Measurements from ENCODE around the gene SLC9A2.

The SLC9A2 gene

GRCh38 chr2:102618452-102619413, 620 bp upstream of the SLC9A2 start:
- no peak for DNase-seq (ENCODE audit: low read depth)

- no peak for DNase-seq (ENCODE audit: low read depth)
Observed at GRCh38 chr2:102620332-102620731, 979 bp downstream of the SLC9A2 start.

GRCh38 chr2:102621630-102622029, 2.3 kb downstream of the SLC9A2 start:
- no peak for DNase-seq (ENCODE audit: low read depth)

GRCh38 chr2:102622646-102623045, 3.3 kb downstream of the SLC9A2 start:
- DNase-seq (ENCODE audit: low read depth) = no peak

- no peak for DNase-seq (ENCODE audit: low read depth)
Observed at GRCh38 chr2:102630458-102630857, 11.1 kb downstream of the SLC9A2 start.

GRCh38 chr2:102632380-102633175, 13.2 kb downstream of the SLC9A2 start:
- no peak for DNase-seq (ENCODE audit: low read depth)

GRCh38 chr2:102634831-102635241, 15.5 kb downstream of the SLC9A2 start:
- no peak for DNase-seq (ENCODE audit: low read depth)

GRCh38 chr2:102635317-102635716, 16.0 kb downstream of the SLC9A2 start:
- DNase-seq (ENCODE audit: low read depth) = no peak

GRCh38 chr2:102636283-102636907, 17.0 kb downstream of the SLC9A2 start:
- no peak for DNase-seq (ENCODE audit: low read depth)

- DNase-seq (ENCODE audit: low read depth) = no peak
Observed at GRCh38 chr2:102637358-102637757, 18.0 kb downstream of the SLC9A2 start.

GRCh38 chr2:102639429-102639828, 20.1 kb downstream of the SLC9A2 start:
- DNase-seq (ENCODE audit: low read depth) = no peak

GRCh38 chr2:102652126-102652525, 32.8 kb downstream of the SLC9A2 start:
- DNase-seq (ENCODE audit: low read depth) = no peak

GRCh38 chr2:102657770-102658169, 38.4 kb downstream of the SLC9A2 start:
- DNase-seq (ENCODE audit: low read depth) = no peak

GRCh38 chr2:102660070-102660469, 40.7 kb downstream of the SLC9A2 start:
- no peak for DNase-seq (ENCODE audit: low read depth)

- no peak for DNase-seq (ENCODE audit: low read depth)
Observed at GRCh38 chr2:102660574-102660973, 41.2 kb downstream of the SLC9A2 start.

GRCh38 chr2:102661846-102662245, 42.5 kb downstream of the SLC9A2 start:
- no peak for DNase-seq (ENCODE audit: low read depth)

- DNase-seq (ENCODE audit: low read depth) = no peak
Observed at GRCh38 chr2:102662833-102663232, 43.5 kb downstream of the SLC9A2 start.

- no peak for DNase-seq (ENCODE audit: low read depth)
Observed at GRCh38 chr2:102663381-102663780, 44.0 kb downstream of the SLC9A2 start.

- no peak for DNase-seq (ENCODE audit: low read depth)
Observed at GRCh38 chr2:102664471-102664909, 45.1 kb downstream of the SLC9A2 start.

GRCh38 chr2:102667072-102667471, 47.7 kb downstream of the SLC9A2 start:
- DNase-seq (ENCODE audit: low read depth) = no peak

- no peak for DNase-seq (ENCODE audit: low read depth)
Observed at GRCh38 chr2:102668171-102668570, 48.8 kb downstream of the SLC9A2 start.

- DNase-seq (ENCODE audit: low read depth) = no peak
Observed at GRCh38 chr2:102669401-102669800, 50.0 kb downstream of the SLC9A2 start.

Measured in T-helper 22 cell (primary cell).